ENCODE results near the gene MID1.

DNA sequence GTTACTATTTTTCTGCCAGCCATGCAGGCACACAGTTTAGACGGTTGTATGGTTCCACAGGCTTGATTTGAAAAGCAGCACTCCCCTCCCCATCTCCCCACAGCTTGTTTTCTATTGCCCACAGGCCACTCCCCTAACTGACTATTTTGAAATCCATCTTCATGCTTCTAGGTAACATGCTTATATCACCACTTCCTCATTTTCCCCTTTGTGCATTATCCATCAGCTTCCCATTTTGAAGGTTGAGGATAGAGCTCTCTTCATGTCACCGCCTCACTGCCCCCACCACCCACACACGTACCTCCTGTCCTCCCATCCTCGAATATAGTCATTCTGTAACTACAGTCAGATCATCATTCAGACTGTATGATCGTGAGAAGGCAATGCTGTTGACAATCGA, 224.7 kb downstream of the MID1 start:
- TF ChIP-seq, protein P1, sequence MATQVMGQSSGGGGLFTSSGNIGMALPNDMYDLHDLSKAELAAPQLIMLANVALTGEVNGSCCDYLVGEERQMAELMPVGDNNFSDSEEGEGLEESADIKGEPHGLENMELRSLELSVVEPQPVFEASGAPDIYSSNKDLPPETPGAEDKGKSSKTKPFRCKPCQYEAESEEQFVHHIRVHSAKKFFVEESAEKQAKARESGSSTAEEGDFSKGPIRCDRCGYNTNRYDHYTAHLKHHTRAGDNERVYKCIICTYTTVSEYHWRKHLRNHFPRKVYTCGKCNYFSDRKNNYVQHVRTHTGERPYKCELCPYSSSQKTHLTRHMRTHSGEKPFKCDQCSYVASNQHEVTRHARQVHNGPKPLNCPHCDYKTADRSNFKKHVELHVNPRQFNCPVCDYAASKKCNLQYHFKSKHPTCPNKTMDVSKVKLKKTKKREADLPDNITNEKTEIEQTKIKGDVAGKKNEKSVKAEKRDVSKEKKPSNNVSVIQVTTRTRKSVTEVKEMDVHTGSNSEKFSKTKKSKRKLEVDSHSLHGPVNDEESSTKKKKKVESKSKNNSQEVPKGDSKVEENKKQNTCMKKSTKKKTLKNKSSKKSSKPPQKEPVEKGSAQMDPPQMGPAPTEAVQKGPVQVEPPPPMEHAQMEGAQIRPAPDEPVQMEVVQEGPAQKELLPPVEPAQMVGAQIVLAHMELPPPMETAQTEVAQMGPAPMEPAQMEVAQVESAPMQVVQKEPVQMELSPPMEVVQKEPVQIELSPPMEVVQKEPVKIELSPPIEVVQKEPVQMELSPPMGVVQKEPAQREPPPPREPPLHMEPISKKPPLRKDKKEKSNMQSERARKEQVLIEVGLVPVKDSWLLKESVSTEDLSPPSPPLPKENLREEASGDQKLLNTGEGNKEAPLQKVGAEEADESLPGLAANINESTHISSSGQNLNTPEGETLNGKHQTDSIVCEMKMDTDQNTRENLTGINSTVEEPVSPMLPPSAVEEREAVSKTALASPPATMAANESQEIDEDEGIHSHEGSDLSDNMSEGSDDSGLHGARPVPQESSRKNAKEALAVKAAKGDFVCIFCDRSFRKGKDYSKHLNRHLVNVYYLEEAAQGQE (IDR thresholded peaks at IDR 0.05) = no peak
- TF ChIP-seq NR3C1 (IDR thresholded peaks at IDR 0.05) = no peak
- TF ChIP-seq, protein P2, sequence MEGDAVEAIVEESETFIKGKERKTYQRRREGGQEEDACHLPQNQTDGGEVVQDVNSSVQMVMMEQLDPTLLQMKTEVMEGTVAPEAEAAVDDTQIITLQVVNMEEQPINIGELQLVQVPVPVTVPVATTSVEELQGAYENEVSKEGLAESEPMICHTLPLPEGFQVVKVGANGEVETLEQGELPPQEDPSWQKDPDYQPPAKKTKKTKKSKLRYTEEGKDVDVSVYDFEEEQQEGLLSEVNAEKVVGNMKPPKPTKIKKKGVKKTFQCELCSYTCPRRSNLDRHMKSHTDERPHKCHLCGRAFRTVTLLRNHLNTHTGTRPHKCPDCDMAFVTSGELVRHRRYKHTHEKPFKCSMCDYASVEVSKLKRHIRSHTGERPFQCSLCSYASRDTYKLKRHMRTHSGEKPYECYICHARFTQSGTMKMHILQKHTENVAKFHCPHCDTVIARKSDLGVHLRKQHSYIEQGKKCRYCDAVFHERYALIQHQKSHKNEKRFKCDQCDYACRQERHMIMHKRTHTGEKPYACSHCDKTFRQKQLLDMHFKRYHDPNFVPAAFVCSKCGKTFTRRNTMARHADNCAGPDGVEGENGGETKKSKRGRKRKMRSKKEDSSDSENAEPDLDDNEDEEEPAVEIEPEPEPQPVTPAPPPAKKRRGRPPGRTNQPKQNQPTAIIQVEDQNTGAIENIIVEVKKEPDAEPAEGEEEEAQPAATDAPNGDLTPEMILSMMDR (IDR thresholded peaks at IDR 0.05) = no peak
- no peak for TF ChIP-seq CEBPB (IDR thresholded peaks at IDR 0.05)
- TF ChIP-seq POLR2A (IDR thresholded peaks at IDR 0.05; ENCODE audit: low read length) = no peak
